CD4-positive, alpha-beta T cell treated with Interleukin-4 for 1 hour (primary cell): Measurements from ENCODE around the gene SIPA1L3.

Experiments
- DNase-seq, 2 donors: peaks; one replicate each; pipeline ENCODE4 v3.0.0-alpha.2; 2020 to 2022

SIPA1L3 gene

GRCh38 chr19:38001158-38001781 is 94.3 kb downstream of the SIPA1L3 start:
- no peak for DNase-seq

DNA sequence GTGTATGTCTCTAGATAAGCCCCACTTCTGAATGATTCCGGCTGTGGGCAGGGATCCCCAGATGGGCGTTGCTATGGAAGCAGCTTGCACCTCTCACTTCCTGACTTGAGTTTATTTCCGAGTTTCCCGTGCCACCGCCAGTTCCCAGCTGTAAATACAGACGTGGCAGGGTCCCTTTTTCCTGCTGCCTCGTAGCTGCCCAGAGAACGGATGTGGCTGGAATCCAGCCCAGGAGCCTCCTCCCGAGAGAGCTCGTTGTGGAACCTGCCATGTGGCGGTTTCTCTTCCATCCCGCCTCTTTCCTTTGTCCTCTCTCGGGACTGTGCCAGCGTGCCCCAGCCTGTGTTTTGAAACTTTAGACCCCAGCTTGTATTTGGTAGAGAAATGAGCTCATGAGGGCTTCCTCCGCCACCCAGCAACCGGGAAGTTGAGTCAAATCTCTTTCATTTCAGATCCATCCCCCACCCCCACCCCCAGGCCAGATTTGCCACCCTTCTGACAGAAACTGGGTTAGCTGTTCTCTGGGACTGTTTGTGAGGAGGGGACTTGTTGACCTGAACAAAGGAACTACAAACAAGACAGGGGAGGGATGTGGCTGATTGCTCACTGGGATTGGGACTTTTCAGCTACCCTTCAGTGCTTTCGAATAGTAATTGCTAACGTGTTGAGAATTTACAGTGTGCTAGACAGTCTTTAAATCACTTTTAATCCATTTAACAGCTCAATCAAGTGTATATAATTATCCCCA is 96.6 kb downstream of the SIPA1L3 start:
- peak in 1 of 2 donors; percentile 2 for DNase-seq

DNA sequence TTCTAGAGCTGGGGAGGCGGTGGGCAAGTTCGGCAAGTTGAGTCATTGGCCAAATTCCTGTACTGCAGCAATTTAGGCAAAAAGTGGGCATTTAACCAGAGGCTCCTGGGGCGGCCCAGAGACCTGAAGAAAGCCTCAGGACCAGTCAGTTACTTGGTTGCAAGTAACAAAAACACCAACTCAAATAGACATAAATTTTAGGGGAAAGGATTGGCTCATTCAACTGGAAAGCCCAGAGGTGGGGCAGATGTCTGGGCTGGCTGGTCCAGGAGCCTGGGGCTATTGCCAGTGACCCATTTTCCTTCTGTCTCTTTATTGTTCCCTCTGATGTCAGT is 97.1 kb downstream of the SIPA1L3 start:
- no peak for DNase-seq

DNA sequence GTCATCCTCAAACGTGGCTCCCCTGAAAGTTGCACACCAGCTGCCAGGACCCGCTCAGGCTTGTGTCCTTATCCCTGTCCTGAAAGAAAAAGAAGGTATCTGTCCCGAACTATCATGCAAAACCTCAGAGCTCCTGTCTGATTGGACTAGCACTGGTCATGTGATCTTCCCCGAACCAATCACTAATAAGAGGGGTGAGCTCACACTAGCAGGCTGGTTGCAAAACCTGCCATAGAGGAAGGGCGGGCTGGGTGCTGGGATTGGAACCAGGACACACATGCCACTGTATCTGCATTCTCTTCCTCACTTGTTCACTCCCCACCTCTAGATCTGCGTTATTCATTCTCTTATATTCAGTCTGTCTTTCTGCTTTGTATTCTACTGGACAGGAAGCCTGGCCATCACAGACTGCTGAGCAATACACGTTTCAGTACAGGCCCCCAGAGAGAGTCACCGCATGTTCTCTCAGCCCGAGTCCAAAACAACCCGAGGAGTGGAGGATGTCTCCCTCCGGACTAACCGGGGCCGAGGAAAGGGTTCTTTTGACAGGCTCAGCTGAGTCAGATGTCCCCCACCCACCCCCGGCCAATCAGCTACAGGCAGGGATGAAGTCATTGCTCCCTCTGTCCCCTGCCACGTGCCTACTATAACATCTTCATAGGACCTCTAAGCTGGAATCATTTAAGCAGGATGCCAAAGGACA is 97.7 kb downstream of the SIPA1L3 start:
- DNase-seq = peak; percentile 29 to 67

DNA sequence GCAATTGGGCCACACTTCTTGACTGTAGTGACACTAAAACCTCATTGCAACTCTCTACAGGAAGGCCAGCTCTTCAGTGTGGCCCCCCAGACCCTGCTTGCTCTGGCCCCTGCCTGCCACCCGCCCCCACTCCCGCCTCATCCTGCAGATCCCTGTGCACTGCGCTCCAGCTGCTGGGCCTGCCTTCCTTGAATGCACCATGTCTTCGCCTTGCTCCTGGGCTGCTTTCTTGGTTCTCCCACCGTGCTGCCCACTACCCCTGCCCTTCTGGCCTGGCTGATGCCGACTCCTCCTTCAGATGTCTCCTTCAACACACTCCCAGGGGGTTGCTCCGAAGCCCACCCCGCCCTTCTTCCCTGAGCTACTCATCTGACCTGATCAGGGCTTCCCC is 98.2 kb downstream of the SIPA1L3 start:
- no peak for DNase-seq

GRCh38 chr19:38006361-38007045 is 99.5 kb downstream of the SIPA1L3 start:
- DNase-seq = peak in 1 of 2 donors; percentile 16

- peak in 1 of 2 donors; percentile 23 for DNase-seq
Measured at GRCh38 chr19:38009650-38010242, 102.7 kb downstream of the SIPA1L3 start.

- no peak for DNase-seq
Measured at GRCh38 chr19:38011426-38011825, 104.4 kb downstream of the SIPA1L3 start.

- DNase-seq = no peak
Measured at GRCh38 chr19:38012290-38012689, 105.3 kb downstream of the SIPA1L3 start.

DNA sequence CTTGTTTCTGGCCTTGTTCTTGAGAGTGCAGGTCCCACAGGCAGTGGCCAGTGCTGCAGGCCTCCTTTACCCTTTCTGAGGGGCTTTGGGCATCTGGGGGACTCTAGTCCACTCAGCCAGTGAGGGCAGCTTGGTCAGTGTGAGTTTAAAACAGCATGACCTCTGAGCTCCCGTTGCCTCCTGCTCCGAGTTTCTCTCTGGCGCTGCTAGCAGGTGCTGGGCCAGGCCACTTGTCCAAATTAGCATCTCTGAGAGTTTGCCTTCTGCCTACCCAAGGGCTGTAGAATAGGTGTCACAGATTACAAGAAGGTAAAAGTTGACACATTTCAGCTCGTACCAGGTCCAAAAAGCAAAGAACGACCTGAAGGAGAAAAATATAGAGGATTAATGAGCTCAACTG is 105.9 kb downstream of the SIPA1L3 start:
- no peak for DNase-seq

- DNase-seq = no peak
Measured at GRCh38 chr19:38013913-38014580, 107.0 kb downstream of the SIPA1L3 start.

GRCh38 chr19:38015216-38015615 is 108.2 kb downstream of the SIPA1L3 start:
- no peak for DNase-seq

- DNase-seq = no peak
Measured at GRCh38 chr19:38015761-38016160, 108.8 kb downstream of the SIPA1L3 start.

- DNase-seq = no peak
Measured at GRCh38 chr19:38017401-38018151, 110.6 kb downstream of the SIPA1L3 start.

- no peak for DNase-seq
Measured at GRCh38 chr19:38018694-38019395, 111.8 kb downstream of the SIPA1L3 start.

DNA sequence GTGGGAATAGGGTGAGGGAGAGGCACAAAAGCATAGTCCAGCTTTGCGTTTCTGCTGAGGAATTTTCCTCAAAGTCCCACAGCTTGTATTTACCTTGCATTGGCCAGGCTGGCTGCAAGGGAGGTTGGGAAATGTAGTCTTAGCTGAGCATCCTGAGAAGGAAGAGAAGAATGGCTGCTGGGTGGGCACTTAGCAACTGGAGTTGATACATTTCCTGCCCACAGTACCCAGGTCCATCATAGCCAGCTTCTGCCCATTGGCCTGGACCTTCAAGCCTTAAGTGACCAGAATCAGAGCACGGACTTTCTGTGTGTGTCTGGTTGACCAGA is 112.4 kb downstream of the SIPA1L3 start:
- no peak for DNase-seq

- DNase-seq = no peak
Measured at GRCh38 chr19:38020311-38020710, 113.3 kb downstream of the SIPA1L3 start.

- DNase-seq = no peak
Measured at GRCh38 chr19:38021352-38021751, 114.3 kb downstream of the SIPA1L3 start.

- no peak for DNase-seq
Measured at GRCh38 chr19:38022791-38023670, 116.0 kb downstream of the SIPA1L3 start.
